Effector memory CD8-positive, alpha-beta T cell (primary cell): ENCODE data around the gene TSHZ2.

ENCODE experiments used
- ATAC-seq: fragments of 150-1000 bp; cut with Tn5 transposase; replicated peaks from 2 replicates; pipeline ENCODE4 v1.10.0; 2021; ENCODE audit warnings: mild to moderate bottlenecking, moderate library complexity
- DNase-seq, 3 experiments: peaks; one replicate each; pipeline ENCODE4 v3.0.0; 2021
- H3K27ac Mint-ChIP-seq, 2 donors: one replicate each; pipeline ENCODE4 v1.8.0; 2022; ENCODE audit warnings: mild to moderate bottlenecking in 2 of 2, mixed read lengths in 2 of 2, moderate library complexity in 2 of 2
- H3K27me3 Mint-ChIP-seq, 2 donors: one replicate each; pipeline ENCODE4 v1.8.0; 2022; ENCODE audit warnings: mixed read lengths in 2 of 2
- H3K36me3 Mint-ChIP-seq: one replicate; pipeline ENCODE4 v1.8.0; 2022; ENCODE audit warnings: mild to moderate bottlenecking, moderate library complexity, mixed read lengths; ENCODE audit not compliant: insufficient read depth
- H3K4me1 Mint-ChIP-seq, 2 donors: one replicate each; pipeline ENCODE4 v1.8.0; 2022; ENCODE audit warnings: low read depth in 2 of 2, mixed read lengths in 2 of 2
- H3K4me3 Mint-ChIP-seq, 2 donors: one replicate each; pipeline ENCODE4 v1.8.0; 2022; ENCODE audit warnings: mild to moderate bottlenecking in 2 of 2, mixed read lengths in 2 of 2, moderate library complexity in 2 of 2
- H3K9me3 Mint-ChIP-seq, 2 donors: one replicate each; pipeline ENCODE4 v1.8.0; 2022; ENCODE audit warnings: mixed read lengths in 2 of 2

The TSHZ2 gene

GRCh38 chr20:53179749-53180148 is 207.6 kb downstream of the TSHZ2 start:
- Mint-ChIP-seq H3K36me3 (no peaks in the 10 kb centered on the region), H3K27me3 (peaks cover 46 to 79% of the 10 kb centered on the region in 2 donors), H3K4me3 (no peak overlapping the region), H3K4me1 (no peaks in the 10 kb centered on the region), H3K27ac (no peak overlapping the region), H3K9me3 (no peaks in the 10 kb centered on the region)
- ATAC-seq (no peak), DNase-seq (no peak)

GRCh38 chr20:53180928-53181362 is 208.8 kb downstream of the TSHZ2 start:
- no peaks in the 10 kb centered on the region for H3K9me3 Mint-ChIP-seq
- H3K4me1 Mint-ChIP-seq, result no peaks in the 10 kb centered on the region
- peaks cover 55 to 81% of the 10 kb centered on the region in 2 donors for H3K27me3 Mint-ChIP-seq
- H3K4me3 Mint-ChIP-seq, result no peak overlapping the region
- no peaks in the 10 kb centered on the region for H3K36me3 Mint-ChIP-seq
- ATAC-seq, result no peak
- no peak for DNase-seq
- no peak overlapping the region for H3K27ac Mint-ChIP-seq

GRCh38 chr20:53181866-53182376 is 209.8 kb downstream of the TSHZ2 start:
- Mint-ChIP-seq H3K9me3 (no peaks in the 10 kb centered on the region), H3K4me1 (no peaks in the 10 kb centered on the region), H3K4me3 (no peak overlapping the region), H3K36me3 (no peaks in the 10 kb centered on the region), H3K27me3 (peaks cover 60 to 83% of the 10 kb centered on the region in 2 donors), H3K27ac (no peak overlapping the region)
- DNase-seq (no peak), ATAC-seq (no peak)

DNA sequence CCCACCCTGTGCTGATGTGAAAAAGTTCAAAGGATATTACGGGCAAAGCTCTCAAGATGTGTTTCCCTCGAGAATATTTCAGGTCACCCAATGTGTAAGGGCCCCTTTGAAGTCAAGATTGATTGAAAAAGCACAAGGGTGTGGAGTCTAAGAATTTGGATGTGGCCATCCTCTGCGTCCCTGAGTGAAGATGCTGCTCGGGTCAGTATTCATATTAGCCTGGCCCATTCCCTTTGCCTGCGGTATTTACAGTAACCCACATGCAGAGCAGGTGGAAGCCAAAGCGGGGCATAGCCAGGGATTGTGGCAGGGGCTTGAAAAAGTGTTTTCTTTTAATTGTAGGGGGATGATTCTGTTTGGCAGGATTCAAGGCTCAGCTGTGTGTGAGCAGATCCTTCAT is 211.0 kb downstream of the TSHZ2 start:
- no peaks in the 10 kb centered on the region for H3K9me3 Mint-ChIP-seq
- no peaks in the 10 kb centered on the region for H3K36me3 Mint-ChIP-seq
- ATAC-seq (no peak), DNase-seq (no peak)
- no peak overlapping the region for H3K27ac Mint-ChIP-seq
- peaks cover 0 to 4% of the 10 kb centered on the region in 2 donors for H3K4me1 Mint-ChIP-seq
- no peak overlapping the region for H3K4me3 Mint-ChIP-seq
- H3K27me3 Mint-ChIP-seq, result peaks cover 68 to 90% of the 10 kb centered on the region in 2 donors

GRCh38 chr20:53186635-53187034 is 214.5 kb downstream of the TSHZ2 start:
- Mint-ChIP-seq H3K9me3 (no peaks in the 10 kb centered on the region), H3K4me1 (peaks cover 0 to 4% of the 10 kb centered on the region in 2 donors), H3K27me3 (peaks cover 56 to 61% of the 10 kb centered on the region in 2 donors), H3K27ac (no peak overlapping the region), H3K4me3 (no peak overlapping the region), H3K36me3 (no peaks in the 10 kb centered on the region)
- ATAC-seq (no peak), DNase-seq (no peak)

DNA sequence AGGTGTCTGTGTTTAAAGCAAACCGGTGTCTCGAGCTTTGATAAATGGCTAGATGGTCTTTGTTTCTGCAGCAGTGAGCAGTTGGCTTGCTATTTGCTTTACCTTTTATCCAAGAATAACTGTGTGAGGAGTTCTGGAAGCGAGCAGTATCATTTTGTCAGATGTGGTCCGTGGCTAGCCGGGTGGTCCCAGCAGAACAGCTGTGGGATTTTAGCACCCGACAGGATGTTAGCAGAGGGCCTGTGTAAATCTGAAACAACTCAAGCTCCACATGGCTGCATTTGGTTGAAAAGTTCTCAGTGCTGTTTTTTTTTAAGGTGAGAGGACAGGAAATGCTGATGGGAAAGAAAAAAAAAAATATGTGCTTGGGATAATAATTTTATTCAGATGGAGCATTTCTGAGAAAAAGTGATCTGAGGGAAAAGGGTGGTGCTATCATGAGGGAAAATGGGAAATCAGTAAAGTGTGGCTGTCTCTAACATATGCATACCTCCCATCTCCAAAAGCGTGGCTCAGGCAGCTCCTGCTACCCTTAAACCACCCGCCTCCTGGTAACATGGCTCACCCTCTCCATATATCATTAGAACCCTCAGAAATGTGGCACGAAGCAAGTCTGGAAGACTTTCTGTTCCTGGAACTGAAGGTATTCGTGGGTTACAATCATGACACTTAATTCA is 215.4 kb downstream of the TSHZ2 start:
- Mint-ChIP-seq H3K9me3 (no peaks in the 10 kb centered on the region), H3K4me1 (peaks cover 0 to 4% of the 10 kb centered on the region in 2 donors), H3K36me3 (no peaks in the 10 kb centered on the region), H3K4me3 (no peak overlapping the region), H3K27ac (no peak overlapping the region), H3K27me3 (peaks cover 58 to 60% of the 10 kb centered on the region in 2 donors)
- DNase-seq (no peak), ATAC-seq (no peak)

DNA sequence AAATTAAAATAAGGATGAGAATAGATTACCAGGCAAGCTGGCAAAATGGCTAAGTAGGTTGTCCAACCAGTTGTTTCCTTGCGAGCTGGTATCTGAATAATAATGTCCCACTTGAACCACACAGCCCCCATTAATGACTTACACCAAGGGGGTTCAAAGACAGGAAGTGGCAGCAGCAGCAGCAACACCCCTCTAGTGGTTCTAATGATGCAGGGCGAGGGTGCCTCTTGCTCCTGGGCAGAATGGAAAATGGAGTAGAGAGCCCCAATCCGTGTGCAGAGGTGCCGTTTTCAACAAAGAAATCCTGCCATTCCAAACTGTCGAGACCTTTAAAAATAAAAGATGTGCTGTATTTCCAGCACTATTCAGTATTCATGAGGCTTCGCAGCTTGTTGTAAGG is 218.1 kb downstream of the TSHZ2 start:
- H3K9me3 Mint-ChIP-seq, result no peaks in the 10 kb centered on the region
- H3K36me3 Mint-ChIP-seq, result no peaks in the 10 kb centered on the region
- peaks cover 0 to 4% of the 10 kb centered on the region in 2 donors for H3K4me1 Mint-ChIP-seq
- no peak for ATAC-seq
- H3K4me3 Mint-ChIP-seq, result no peak overlapping the region
- no peak overlapping the region for H3K27ac Mint-ChIP-seq
- DNase-seq, result no peak
- H3K27me3 Mint-ChIP-seq, result peaks cover 65 to 66% of the 10 kb centered on the region in 2 donors

- Mint-ChIP-seq H3K27ac (no peak overlapping the region), H3K4me3 (no peak overlapping the region), H3K36me3 (no peaks in the 10 kb centered on the region), H3K27me3 (peaks cover 61 to 65% of the 10 kb centered on the region in 2 donors), H3K4me1 (peaks cover 0 to 4% of the 10 kb centered on the region in 2 donors), H3K9me3 (no peaks in the 10 kb centered on the region)
- DNase-seq (no peak), ATAC-seq (no peak)
Observed at GRCh38 chr20:53191957-53192356, 219.8 kb downstream of the TSHZ2 start.

GRCh38 chr20:53194306-53195290 is 222.4 kb downstream of the TSHZ2 start:
- no peak for ATAC-seq
- H3K4me1 Mint-ChIP-seq, result no peaks in the 10 kb centered on the region
- no peak overlapping the region for H3K4me3 Mint-ChIP-seq
- DNase-seq, result no peak
- H3K36me3 Mint-ChIP-seq, result no peaks in the 10 kb centered on the region
- peaks cover 52 to 62% of the 10 kb centered on the region in 2 donors for H3K27me3 Mint-ChIP-seq
- H3K27ac Mint-ChIP-seq, result no peak overlapping the region
- no peaks in the 10 kb centered on the region for H3K9me3 Mint-ChIP-seq

DNA sequence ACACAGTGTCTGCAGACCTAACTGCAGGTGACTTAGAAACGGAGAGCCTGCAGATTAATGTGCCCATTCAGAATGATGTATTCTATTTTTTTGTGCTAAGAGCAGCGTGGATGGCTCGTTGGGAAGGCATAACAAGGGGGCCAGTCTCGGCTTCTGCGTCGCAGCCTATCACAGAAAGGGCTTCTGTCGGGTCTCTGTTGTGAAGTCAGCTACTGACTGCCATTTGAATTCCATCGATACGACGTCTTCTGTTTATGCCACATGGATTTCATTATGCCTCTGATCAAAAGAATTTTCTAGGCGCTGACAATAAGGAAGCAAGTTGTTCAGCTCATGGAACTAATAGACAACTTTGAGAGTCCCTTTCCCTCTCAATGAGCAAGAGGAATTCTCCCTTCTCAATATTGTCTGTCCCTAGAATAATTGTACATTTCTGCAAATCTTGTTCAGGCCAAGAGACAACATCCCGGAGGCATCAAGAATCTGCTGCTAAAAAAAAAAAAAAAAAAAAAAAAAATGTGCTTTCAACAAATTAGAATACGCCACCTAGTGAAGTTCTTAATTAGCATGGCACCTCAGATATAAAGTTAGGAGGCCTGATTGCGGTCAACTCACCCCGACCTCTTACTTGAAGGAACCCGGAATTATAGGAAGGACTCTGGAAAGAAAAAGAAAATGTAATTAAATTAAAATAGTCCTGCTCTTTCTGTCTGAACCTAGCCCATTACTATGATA is 223.9 kb downstream of the TSHZ2 start:
- ATAC-seq (no peak), DNase-seq (no peak)
- Mint-ChIP-seq H3K4me1 (no peaks in the 10 kb centered on the region), H3K4me3 (no peak overlapping the region), H3K36me3 (no peaks in the 10 kb centered on the region), H3K27me3 (peaks cover 67 to 76% of the 10 kb centered on the region in 2 donors), H3K27ac (no peak overlapping the region), H3K9me3 (no peaks in the 10 kb centered on the region)

GRCh38 chr20:53201588-53201987 is 229.4 kb downstream of the TSHZ2 start:
- no peak for ATAC-seq
- no peak for DNase-seq
- H3K4me3 Mint-ChIP-seq, result no peak overlapping the region
- H3K27me3 Mint-ChIP-seq, result peaks cover 43 to 48% of the 10 kb centered on the region in 2 donors
- H3K9me3 Mint-ChIP-seq, result no peaks in the 10 kb centered on the region
- no peaks in the 10 kb centered on the region for H3K4me1 Mint-ChIP-seq
- no peak overlapping the region for H3K27ac Mint-ChIP-seq
- H3K36me3 Mint-ChIP-seq, result no peaks in the 10 kb centered on the region

GRCh38 chr20:53202777-53203176 is 230.6 kb downstream of the TSHZ2 start:
- ATAC-seq (no peak), DNase-seq (no peak)
- H3K9me3 Mint-ChIP-seq, result no peaks in the 10 kb centered on the region
- no peaks in the 10 kb centered on the region for H3K36me3 Mint-ChIP-seq
- peaks cover 44 to 50% of the 10 kb centered on the region in 2 donors for H3K27me3 Mint-ChIP-seq
- no peak overlapping the region for H3K4me3 Mint-ChIP-seq
- no peaks in the 10 kb centered on the region for H3K4me1 Mint-ChIP-seq
- H3K27ac Mint-ChIP-seq, result no peak overlapping the region

- Mint-ChIP-seq H3K36me3 (no peaks in the 10 kb centered on the region), H3K4me1 (no peaks in the 10 kb centered on the region), H3K27me3 (peaks cover 41 to 58% of the 10 kb centered on the region in 2 donors), H3K4me3 (no peak overlapping the region), H3K9me3 (no peaks in the 10 kb centered on the region), H3K27ac (no peak overlapping the region)
- ATAC-seq (no peak), DNase-seq (no peak)
Observed at GRCh38 chr20:53205046-53205445, 232.9 kb downstream of the TSHZ2 start.
